NCI-H2227 (cell line): ENCODE results near the gene SERPINI2.
"Not testable (repeated sequence)": the region's sequence is repeated elsewhere in the genome, so short reads cannot be mapped to it uniquely, and the experiment has no call there.

ENCODE experiments used
- DNase-seq: peaks from one replicate; lab custom pipeline; 2025; ENCODE audit not compliant: unreplicated experiment; lab: John Stamatoyannopoulos, UW

Gene SERPINI2

DNA sequence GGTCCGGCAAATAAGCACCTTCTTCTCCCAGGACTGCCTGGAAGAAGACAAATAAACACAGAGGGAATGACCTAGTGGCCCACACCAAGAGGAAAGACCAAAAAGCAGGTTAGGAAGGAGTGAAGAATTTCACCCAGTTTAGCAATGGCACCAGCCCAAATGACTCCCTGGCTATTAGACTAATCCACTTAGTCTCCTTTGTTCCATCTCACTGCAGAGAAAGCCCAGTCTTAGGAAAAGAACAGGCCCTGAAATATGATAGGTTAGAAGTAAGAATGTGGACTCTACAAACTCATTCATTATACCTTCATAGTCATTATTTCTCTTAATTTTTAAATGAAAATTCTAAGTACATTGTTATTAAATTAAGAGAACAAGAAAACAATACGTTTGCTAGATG lies 23.2 kb downstream of the SERPINI2 start:
- DNase-seq: no peak

DNA sequence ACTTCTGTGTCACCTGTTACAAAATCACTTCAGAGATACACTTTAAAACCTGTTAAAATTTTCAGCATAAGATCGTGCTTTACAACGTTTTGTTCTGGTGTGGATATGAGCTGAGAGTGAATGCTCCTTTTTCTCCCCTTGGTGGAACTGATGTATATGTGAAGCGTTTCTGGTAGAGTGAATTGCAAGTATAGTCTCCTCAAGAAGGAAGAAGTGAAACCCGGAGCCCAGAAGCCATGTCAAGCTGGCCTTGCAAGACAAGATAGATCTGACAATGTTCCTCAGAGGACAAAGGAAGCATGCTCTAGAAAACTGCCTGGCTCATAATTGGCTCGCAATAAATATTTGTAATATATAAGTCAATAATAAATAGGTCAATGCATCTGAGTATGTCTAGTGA lies 23.6 kb downstream of the SERPINI2 start:
- no peak for DNase-seq

DNA sequence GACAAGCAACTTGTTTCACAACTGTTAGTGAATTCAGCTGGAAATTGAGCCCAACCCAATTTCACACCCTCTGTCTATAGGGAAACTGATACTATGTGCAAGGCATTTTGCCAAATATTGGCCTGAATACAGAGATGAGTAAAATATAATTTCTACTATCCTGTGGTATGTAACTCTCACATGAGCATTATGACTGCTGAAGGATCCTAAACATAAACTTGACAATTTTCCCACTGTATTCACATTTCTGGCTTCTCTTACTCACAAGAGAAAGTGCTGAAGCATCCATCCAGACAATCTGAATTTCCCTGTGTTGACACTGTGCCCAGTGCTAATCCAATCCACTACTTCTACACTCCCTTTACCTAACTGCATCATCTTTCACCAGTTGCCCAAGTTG lies 28.4 kb downstream of the SERPINI2 start:
- DNase-seq: no peak

DNA sequence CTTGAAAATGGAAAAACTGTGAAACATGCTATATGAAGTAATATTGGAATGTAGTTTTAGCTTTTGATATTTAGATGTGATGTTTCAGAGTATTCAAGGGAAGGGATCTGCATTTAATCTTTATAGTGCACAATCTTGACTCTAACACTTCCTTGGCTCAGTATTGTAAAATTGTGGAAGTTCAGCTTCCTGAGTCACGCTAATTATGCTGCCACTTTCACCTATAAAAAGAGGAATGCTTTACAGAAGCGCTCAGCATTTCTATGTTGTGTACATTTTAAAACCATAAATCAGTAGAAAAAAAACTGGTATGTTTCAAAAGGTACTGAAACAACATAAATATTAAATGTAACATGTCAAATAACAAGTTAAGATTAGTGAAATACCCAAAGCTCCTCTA lies 32.6 kb downstream of the SERPINI2 start:
- no peak for DNase-seq

DNA sequence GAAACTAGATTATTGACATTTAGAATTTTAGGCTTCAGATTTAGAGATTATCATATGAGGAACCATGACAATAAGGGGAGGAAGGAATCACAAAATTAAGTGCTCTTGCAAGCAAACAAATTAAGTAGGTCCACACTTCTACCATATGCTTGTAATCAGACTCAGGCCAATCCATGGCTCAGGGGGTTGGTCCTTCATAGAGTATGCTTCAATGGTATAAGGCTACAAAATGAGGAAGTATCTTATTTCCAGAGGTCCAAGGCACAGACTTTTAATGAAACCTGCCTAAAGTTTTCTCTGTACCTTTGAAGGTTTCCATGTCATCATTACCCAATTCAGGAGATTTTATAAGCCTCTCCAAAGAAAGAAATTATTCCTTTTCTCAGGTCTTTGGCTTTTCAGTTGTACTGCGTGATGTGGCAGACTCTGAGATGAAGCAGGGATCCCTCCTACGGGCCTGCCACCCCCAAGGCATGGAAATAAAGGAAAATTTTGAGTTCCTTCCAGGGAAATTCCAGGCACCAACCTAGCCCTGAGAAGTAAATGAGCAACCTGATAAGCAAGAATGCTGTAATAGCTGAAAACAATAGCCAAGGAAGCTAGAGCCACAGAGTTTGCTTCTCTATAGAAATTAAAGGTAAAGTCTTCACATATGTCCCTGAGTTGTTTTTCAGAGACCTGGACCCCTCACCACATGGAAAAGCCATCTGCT lies 36.3 kb downstream of the SERPINI2 start:
- no peak for DNase-seq

DNA sequence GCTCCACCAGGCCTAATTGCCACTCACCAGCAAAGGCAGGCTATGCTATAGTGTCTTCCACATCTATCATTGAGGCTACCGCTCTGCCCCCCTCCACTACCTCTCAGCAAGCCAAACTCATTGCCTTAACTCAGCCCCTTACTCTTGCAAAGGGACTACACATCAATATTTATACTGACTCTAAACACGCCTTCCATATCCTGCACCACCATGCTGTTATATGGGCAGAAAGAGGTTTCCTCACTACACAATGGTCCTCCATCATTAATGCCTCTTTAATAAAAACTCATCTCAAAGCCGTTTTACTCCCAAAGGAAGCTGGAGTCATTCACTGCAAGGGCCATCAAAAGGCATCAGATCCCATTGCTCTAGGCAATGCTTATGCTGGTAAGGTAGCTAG lies 46.9 kb downstream of the SERPINI2 start:
- not testable (repeated sequence) for DNase-seq

DNA sequence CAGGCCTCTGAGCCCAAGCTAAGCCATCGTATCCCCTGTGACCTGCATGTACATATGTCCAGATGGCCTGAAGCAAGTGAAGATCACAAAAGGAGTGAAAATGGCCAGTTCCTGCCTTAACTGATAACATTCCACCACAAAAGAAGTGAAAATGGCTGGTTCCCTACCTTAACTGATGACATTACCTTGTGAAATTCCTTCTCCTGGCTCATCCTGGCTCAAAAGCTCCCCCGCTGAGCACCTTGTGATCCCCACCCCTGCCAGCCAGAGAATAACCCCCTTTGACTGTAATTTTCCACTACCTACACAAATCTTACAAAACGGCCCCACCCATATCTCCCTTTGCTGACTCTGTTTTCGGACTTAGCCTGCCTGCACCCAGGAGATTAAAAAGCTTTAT lies 51.4 kb downstream of the SERPINI2 start:
- DNase-seq: not testable (repeated sequence)

DNA sequence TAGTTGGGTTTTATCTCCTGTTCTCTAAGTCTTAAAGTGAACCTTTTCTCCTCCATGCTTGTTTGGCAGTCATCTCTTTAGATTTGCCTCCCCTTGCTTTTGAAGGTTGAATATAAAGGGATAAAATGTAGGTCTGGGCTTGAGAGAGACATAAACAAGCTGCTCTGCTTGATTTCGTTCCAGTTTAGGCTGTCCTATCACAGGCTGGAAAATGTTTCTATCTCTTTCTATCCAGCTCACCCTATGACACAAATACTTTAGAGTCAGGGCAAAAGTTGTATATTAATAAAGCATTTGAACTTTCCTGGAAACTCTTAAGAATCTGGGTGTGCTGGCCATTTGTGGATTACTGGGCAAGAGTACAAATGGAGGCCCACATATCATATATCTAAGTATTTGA lies 64.2 kb downstream of the SERPINI2 start:
- no peak for DNase-seq

DNA sequence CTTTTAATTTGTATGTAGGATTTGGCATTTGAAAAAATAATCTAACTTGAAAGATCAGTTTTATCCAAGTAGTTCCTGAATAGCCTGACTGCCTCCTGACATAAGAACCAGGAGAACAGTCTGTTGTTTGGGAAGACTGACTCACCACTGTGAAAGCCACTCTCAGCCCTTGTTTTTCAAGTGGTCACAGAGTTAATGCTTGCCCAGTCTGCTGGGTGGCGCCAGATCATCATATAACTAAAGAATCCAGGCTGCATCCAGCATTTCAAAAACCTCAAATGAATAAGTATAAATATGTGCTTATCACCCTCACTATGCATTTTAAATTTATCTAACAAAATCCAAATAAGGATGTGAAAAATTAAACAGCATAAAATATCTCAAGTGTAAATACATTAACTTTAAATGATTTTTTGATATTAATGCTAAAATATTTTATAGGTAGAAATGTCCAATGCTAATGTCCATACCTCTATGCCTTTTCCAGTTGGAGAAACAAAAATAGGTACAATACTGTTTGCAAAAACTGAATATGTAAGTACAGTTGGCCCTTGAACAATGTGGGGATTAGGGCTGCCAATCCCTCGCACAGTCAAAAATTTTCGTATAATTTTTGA lies 66.9 kb downstream of the SERPINI2 start:
- DNase-seq: no peak

DNA sequence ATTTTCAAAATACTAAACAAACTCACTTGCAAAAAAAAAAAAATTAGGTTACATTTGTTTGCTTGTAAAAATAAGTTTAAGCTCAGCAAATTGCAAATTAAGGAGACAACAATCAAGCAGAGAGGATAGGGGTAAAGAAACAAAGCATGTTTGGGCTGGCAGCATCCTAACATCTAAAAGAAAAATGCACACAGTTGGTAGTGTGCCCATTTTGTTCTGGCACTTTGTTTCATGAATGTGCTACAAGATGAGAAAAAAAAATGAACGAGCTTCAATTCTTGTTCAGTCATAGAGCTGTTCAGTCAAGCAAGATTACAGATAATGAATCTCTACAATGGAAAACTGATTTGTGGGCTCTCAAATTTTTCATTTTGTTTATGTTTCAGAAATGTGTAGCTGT lies 76.0 kb downstream of the SERPINI2 start:
- DNase-seq: no peak

DNA sequence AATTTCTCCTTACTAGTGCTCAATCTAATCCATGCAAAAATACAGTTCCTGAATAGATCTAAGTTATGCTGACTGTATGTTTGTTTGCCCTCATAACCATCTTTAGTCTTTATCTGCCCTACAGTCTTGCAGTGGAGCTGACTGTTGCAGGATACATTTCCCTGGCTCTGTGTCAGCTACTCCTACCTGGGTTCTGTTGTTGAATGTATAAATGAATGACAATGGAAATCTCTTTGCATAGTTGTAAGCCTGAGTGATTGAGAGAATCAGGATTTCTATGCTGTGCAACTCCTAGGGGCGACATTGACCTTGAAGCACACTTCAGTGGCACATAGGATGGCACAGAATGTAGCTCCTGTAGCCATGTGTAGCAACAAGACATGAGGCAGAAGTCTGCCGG lies 77.8 kb downstream of the SERPINI2 start:
- DNase-seq: no peak

DNA sequence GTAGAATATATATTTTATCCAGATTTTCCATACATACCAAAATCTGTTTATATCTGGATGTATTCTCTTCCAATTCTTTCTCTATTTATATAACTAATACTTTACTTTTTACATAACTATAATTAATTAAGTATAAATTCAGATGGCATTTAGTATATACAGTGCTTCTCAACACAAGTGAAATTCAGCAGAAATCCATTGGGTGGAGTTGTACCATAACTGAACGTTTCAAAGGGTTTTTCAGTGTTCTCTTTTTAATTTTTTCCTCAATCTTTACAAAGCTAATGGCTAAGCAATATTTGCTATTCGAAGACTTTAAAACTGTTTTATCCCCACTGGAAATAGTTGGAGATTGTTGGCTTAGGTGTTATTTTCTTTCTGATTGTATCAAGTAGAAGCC lies 79.8 kb downstream of the SERPINI2 start:
- DNase-seq: no peak
